Neural cell (in vitro differentiated cells): ENCODE measurements around the gene WNT3. TPM values are rescaled to one million over a fixed set of nuclear protein-coding genes. Genes with fewer than 3 reads are reported as not detected.

Source experiments
- H2AFZ ChIP-seq: fragments of 200-600, 300-800 bp; sonication (generic), shearing (Covaris generic); 2 replicates; pipeline ENCODE4 v1.6.0; 2014; ENCODE audit warnings: low read depth, mild to moderate bottlenecking, antibody characterized with exemption, low read length, moderate library complexity
- H3F3A ChIP-seq: fragments of 200-600 bp; shearing (Covaris generic); 2 replicates; pipeline ENCODE4 v1.6.1; 2016; ENCODE audit warnings: mild to moderate bottlenecking, moderate library complexity, mixed read lengths, antibody characterized with exemption, low read length; ENCODE audit not compliant: insufficient read depth, poor library complexity, severe bottlenecking
- H3K27ac ChIP-seq: fragments of 200-600, 300-800 bp; sonication (generic), shearing (Covaris generic); 2 replicates; pipeline ENCODE4 v1.5.1; 2014; ENCODE audit warnings: mild to moderate bottlenecking, low read length, moderate library complexity
- H3K27me3 ChIP-seq: fragments of 300-800, 200-600 bp; sonication (generic), shearing (Covaris generic); 2 replicates; pipeline ENCODE4 v1.6.0; 2014; ENCODE audit warnings: mild to moderate bottlenecking, low read depth, low read length, moderate library complexity; ENCODE audit not compliant: insufficient read depth
- H3K36me3 ChIP-seq: fragments of 300-800, 200-600 bp; sonication (generic), shearing (Covaris generic); 2 replicates; pipeline ENCODE4 v1.5.1; 2014; ENCODE audit warnings: mild to moderate bottlenecking, antibody characterized with exemption, low read length, moderate library complexity; ENCODE audit not compliant: insufficient read depth
- H3K4me2 ChIP-seq: fragments of 300-800, 200-600 bp; sonication (generic), shearing (Covaris generic); 2 replicates; pipeline ENCODE4 v1.6.0; 2014; ENCODE audit warnings: mild to moderate bottlenecking, low read length
- H3K4me3 ChIP-seq: fragments of 300-800, 200-600 bp; sonication (generic), shearing (Covaris generic); 2 replicates; pipeline ENCODE4 v1.5.1; 2014; ENCODE audit warnings: mild to moderate bottlenecking, low read length, moderate library complexity
- H3K79me2 ChIP-seq: fragments of 200-600 bp; shearing (Covaris generic); replicated peaks from 2 replicates; pipeline ENCODE4 v1.6.0; 2014; ENCODE audit warnings: mild to moderate bottlenecking, low read length, moderate library complexity; ENCODE audit not compliant: insufficient read depth
- H3K9ac ChIP-seq: fragments of 300-800, 200-600 bp; sonication (generic), shearing (Covaris generic); 2 replicates; pipeline ENCODE4 v1.6.1; 2016; ENCODE audit warnings: mild to moderate bottlenecking, low read length, mixed read lengths
- H3K9me2 ChIP-seq: fragments of 200-600 bp; shearing (Covaris generic); 2 replicates; pipeline ENCODE4 v1.6.1; 2016; ENCODE audit warnings: mild to moderate bottlenecking, low read length, mixed read lengths; ENCODE audit not compliant: insufficient read depth
- H3K9me3 ChIP-seq: fragments of 200-600, 300-800 bp; sonication (generic), shearing (Covaris generic); 2 replicates; pipeline ENCODE4 v1.6.1; 2016; ENCODE audit warnings: mild to moderate bottlenecking, mixed run types, low read length, moderate library complexity, mixed read lengths
- H4K20me1 ChIP-seq: fragments of 200-600 bp; shearing (Covaris generic); 2 replicates; pipeline ENCODE4 v1.6.1; 2016; ENCODE audit warnings: mild to moderate bottlenecking, mixed run types; ENCODE audit not compliant: insufficient read depth
- CTCF ChIP-seq: fragments of 450-650 bp; IDR thresholded peaks from 2 replicates; pipeline ENCODE4 v1.5.1; 2014; ENCODE audit warnings: antibody characterized with exemption, mild to moderate bottlenecking, moderate library complexity; ENCODE audit not compliant: poor library complexity, severe bottlenecking
- EP300 ChIP-seq: fragments of 450-650 bp; conservative IDR thresholded peaks from 2 replicates; pipeline ENCODE4 v1.6.1; 2014; ENCODE audit warnings: antibody characterized with exemption, mild to moderate bottlenecking, moderate library complexity; ENCODE audit not compliant: poor library complexity, severe bottlenecking
- EZH2 ChIP-seq: fragments of 200-600, 300-800 bp; shearing (Covaris generic), sonication (generic); IDR thresholded peaks from 2 replicates; pipeline ENCODE4 v1.6.1; 2014; ENCODE audit warnings: antibody characterized with exemption, low read length, borderline replicate concordance, mild to moderate bottlenecking; ENCODE audit not compliant: insufficient read depth, poor library complexity, severe bottlenecking
- MXI1 ChIP-seq: fragments of 450-650 bp; conservative IDR thresholded peaks from 2 replicates; pipeline ENCODE4 v1.6.1; 2014; ENCODE audit warnings: antibody characterized with exemption, mild to moderate bottlenecking; ENCODE audit not compliant: poor library complexity, severe bottlenecking
- POLR2AphosphoS5 ChIP-seq: IDR thresholded peaks from 2 replicates; pipeline ENCODE4 v1.6.1; 2012
- RAD21 ChIP-seq: fragments of 450-650 bp; conservative IDR thresholded peaks from 2 replicates; pipeline ENCODE4 v1.6.1; 2014; ENCODE audit warnings: antibody characterized with exemption, mild to moderate bottlenecking, moderate library complexity
- REST ChIP-seq: IDR thresholded peaks from 2 replicates; pipeline ENCODE4 v1.6.1; 2012; ENCODE audit warnings: borderline replicate concordance
- SMC3 ChIP-seq: fragments of 450-650 bp; conservative IDR thresholded peaks from 2 replicates; pipeline ENCODE4 v1.6.1; 2014; ENCODE audit warnings: antibody characterized with exemption, mild to moderate bottlenecking, moderate library complexity; ENCODE audit not compliant: poor library complexity
- TAF1 ChIP-seq: IDR thresholded peaks from 2 replicates; pipeline ENCODE4 v1.6.1; 2012; ENCODE audit warnings: low read depth
- polyA plus RNA-seq: library from polyadenylated mRNA; depleted of rRNA; stranded (reverse); fragments of >200 nt; gene quantifications from 2 replicates; pipeline ENCODE4 v1.2.3, GENCODE V29; 2014

The WNT3 gene
- polyA plus RNA-seq, 1 donor from 2014 or later: 7.6 TPM

- no peaks in the 10 kb centered on the region for H3K79me2 ChIP-seq
- no peak overlapping the region for H3K4me2 ChIP-seq
- H3K27me3 ChIP-seq: peaks cover 53% of the 10 kb centered on the region
- TF ChIP-seq EP300 (no peak), POLR2AphosphoS5 (no peak), SMC3 (no peak), TAF1 (no peak), EZH2 (no peak), MXI1 (no peak), CTCF (no peak), REST (no peak), RAD21 (no peak)
- no peaks in the 10 kb centered on the region for H3K36me3 ChIP-seq
- H3K9ac ChIP-seq: no peak overlapping the region
- H3K9me3 ChIP-seq: no peaks in the 10 kb centered on the region
- H3K9me2 ChIP-seq: no peaks in the 10 kb centered on the region
- H2AFZ ChIP-seq: no peak overlapping the region
- H3K27ac ChIP-seq: no peak overlapping the region
- no peaks in the 10 kb centered on the region for H4K20me1 ChIP-seq
- no peak overlapping the region for H3K4me3 ChIP-seq
- H3F3A ChIP-seq: no peaks in the 10 kb centered on the region
Observed at GRCh38 chr17:46853896-46854444, 35.5 kb upstream of the WNT3 start.

- peak within 1 kb of the TSS; percentile 70 for H3K4me3 ChIP-seq
- no peaks in the 10 kb centered on the region for H3K36me3 ChIP-seq
- H2AFZ ChIP-seq: peak within 1 kb of the TSS; percentile 25
- no peak within 1 kb of the TSS for H3K27ac ChIP-seq
- TF ChIP-seq TAF1 (no peak), MXI1 (peak; percentile 36), RAD21 (peak; percentile 30), SMC3 (peak; percentile 28), CTCF (peak; percentile 55)
- H3F3A ChIP-seq: no peaks in the 10 kb centered on the region
- peak within 1 kb of the TSS; percentile 9 for H3K4me2 ChIP-seq
- H3K9me3 ChIP-seq: no peaks in the 10 kb centered on the region
- H3K9ac ChIP-seq: peak within 1 kb of the TSS; percentile 29
- H3K27me3 ChIP-seq: peaks cover 78% of the 10 kb centered on the region
- H4K20me1 ChIP-seq: no peaks in the 10 kb centered on the region
- H3K9me2 ChIP-seq: no peaks in the 10 kb centered on the region
- no peaks in the 10 kb centered on the region for H3K79me2 ChIP-seq
Observed at GRCh38 chr17:46851029-46851741, 32.7 kb upstream of the WNT3 start, which contains the start of gene WNT9B. WNT9B (plus strand) TSS chr17:46851583; CDS start chr17:46851639, 56 bp downstream.
